K562 (cell line): ENCODE measurements around the gene JAKMIP1. TPM values are rescaled to one million over a fixed set of nuclear protein-coding genes. Genes with fewer than 3 reads are reported as not detected.

Experiments
- ATAC-seq: fragments of 200-7000 bp; cut with Tn5 transposase; 3 replicates; pipeline ENCODE4 v1.9.1; 2020; ENCODE audit warnings: moderate library complexity
- BruUV-seq: library from RNA; stranded (reverse); fragments of 400-500 nt; replicated peaks from 2 replicates; lab custom pipeline; 2021; lab: Mats Ljungman, UMichigan
- CTCF ChIA-PET: fragments of 300-600 bp; formaldehyde crosslinking; extraction: SDS; loops from one replicate; lab custom pipeline; 2021; ENCODE audit warnings: low intra/inter-chr PET ratio; lab: Yijun Ruan, JAX
- POLR2A ChIA-PET: fragments of 300-600, 350-650 bp; sonication (Branson Sonifier 250); formaldehyde crosslinking; extraction: SDS; loops from one replicate; lab custom pipeline; 2021; ENCODE audit warnings: antibody characterized with exemption, inconsistent platforms; lab: Yijun Ruan, JAX
- DNase-seq, 4 experiments: peaks; one replicate each; pipeline versions ENCODE4 v3.0.0 to v3.0.0-alpha.2; 2011 to 2018; ENCODE audit warnings: low spot score in 3 of 4, mixed read lengths in 3 of 4; ENCODE audit errors: extremely low read depth in 1 of 4
- FAIRE-seq: peaks from 2 replicates; lab custom pipeline; 2011; peaks lifted over from hg19 to GRCh38; lab: Jason Lieb, UNC
- H2AFZ ChIP-seq: 2 replicates; pipeline ENCODE4 v1.6.0; 2011; ENCODE audit warnings: low read depth, low read length, control low read depth, inconsistent platforms
- H3K27ac ChIP-seq: fragments of 200-600 bp; 3 replicates; pipeline ENCODE4 v1.8.0; 2011; ENCODE audit warnings: low read depth, mild to moderate bottlenecking, control low read depth, inconsistent platforms, low read length, moderate library complexity, mixed read lengths; ENCODE audit errors: extremely low read depth
- H3K27me3 ChIP-seq, 2 experiments: fragments of 300-600 bp in 1 of 2; 2 replicates in 1 of 2; 3 replicates in 1 of 2; pipeline versions ENCODE4 v1.6.0 to v1.8.0; 2011; ENCODE audit warnings: inconsistent platforms in 2 of 2, low read length in 2 of 2, mild to moderate bottlenecking in 1 of 2, mixed read lengths in 1 of 2, moderate library complexity in 1 of 2; ENCODE audit not compliant: control insufficient read depth in 2 of 2, insufficient read depth in 2 of 2
- H3K36me3 ChIP-seq: fragments of 300-600 bp; 3 replicates; pipeline ENCODE4 v1.8.0; 2011; ENCODE audit warnings: mild to moderate bottlenecking, low read length, inconsistent platforms; ENCODE audit not compliant: control insufficient read depth, insufficient read depth
- H3K4me1 ChIP-seq, 2 experiments: fragments of 200-600 bp in 1 of 2; replicated peaks in 1 of 2; 2 replicates in 1 of 2; 3 replicates in 1 of 2; pipeline versions ENCODE4 v1.5.1 to v1.8.0; 2011; ENCODE audit warnings: inconsistent platforms in 2 of 2, low read length in 2 of 2, mild to moderate bottlenecking in 1 of 2, mixed read lengths in 1 of 2, moderate library complexity in 1 of 2; ENCODE audit not compliant: control insufficient read depth in 2 of 2, insufficient read depth in 2 of 2
- H3K4me2 ChIP-seq: 2 replicates; pipeline ENCODE4 v1.6.1; 2011; ENCODE audit warnings: low read length, control low read depth, inconsistent platforms, mixed read lengths; ENCODE audit not compliant: insufficient read depth
- H3K4me3 ChIP-seq: fragments of 200-600 bp; sonication (generic), shearing (Covaris generic); 2 replicates; pipeline ENCODE4 v1.5.1; 2016; ENCODE audit warnings: control low read depth, inconsistent platforms
- H3K79me2 ChIP-seq: fragments of 200-600 bp; 3 replicates; pipeline ENCODE4 v1.8.0; 2011; ENCODE audit warnings: low read length, inconsistent platforms; ENCODE audit not compliant: control insufficient read depth, insufficient read depth
- H3K9ac ChIP-seq, 2 experiments: 2 replicates each; pipeline versions ENCODE4 v1.6.0 to v1.6.1; 2011; ENCODE audit warnings: low read depth in 2 of 2, low read length in 2 of 2, control low read depth in 1 of 2, inconsistent platforms in 1 of 2, mild to moderate bottlenecking in 1 of 2, mixed read lengths in 1 of 2; ENCODE audit not compliant: insufficient read depth in 1 of 2
- H3K9me1 ChIP-seq: one replicate; pipeline ENCODE4 v1.6.0; 2011; ENCODE audit warnings: inconsistent platforms, mild to moderate bottlenecking, low read length, moderate library complexity; ENCODE audit not compliant: control insufficient read depth, insufficient read depth
- H3K9me3 ChIP-seq: replicated peaks from 2 replicates; pipeline ENCODE4 v1.5.1; 2011; ENCODE audit warnings: low read depth, low read length, inconsistent platforms; ENCODE audit not compliant: control insufficient read depth, insufficient read depth
- H4K20me1 ChIP-seq: replicated peaks from 2 replicates; pipeline ENCODE4 v1.6.1; 2011; ENCODE audit warnings: low read length, inconsistent platforms, mixed read lengths; ENCODE audit not compliant: control insufficient read depth, insufficient read depth
- CBFB ChIP-seq: sonication (generic); formaldehyde crosslinking; IDR thresholded peaks from 2 replicates; pipeline ENCODE4 v1.4.0; 2020; ENCODE audit warnings: mild to moderate bottlenecking, missing genetic modification reagents
- CEBPB ChIP-seq: fragments of 450-650 bp; IDR thresholded peaks from 2 replicates; pipeline ENCODE4 v1.6.1; 2016; ENCODE audit warnings: missing genetic modification characterization, missing compliant biosample characterization
- EGR1 ChIP-seq: fragments of 450-650 bp; conservative IDR thresholded peaks from 2 replicates; pipeline ENCODE4 v1.6.1; 2017; ENCODE audit warnings: mild to moderate bottlenecking
- EP300 ChIP-seq: IDR thresholded peaks from 2 replicates; pipeline ENCODE4 v1.6.1; 2012; ENCODE audit warnings: low read length, improper control_type of control experiment
- FOXJ3 ChIP-seq: sonication (generic); formaldehyde crosslinking; IDR thresholded peaks from 2 replicates; pipeline ENCODE4 v1.4.0; 2020; ENCODE audit warnings: mild to moderate bottlenecking, missing genetic modification reagents
- POLR2H ChIP-seq: IDR thresholded peaks from 2 replicates; pipeline ENCODE4 v1.6.1; 2016; ENCODE audit warnings: missing genetic modification characterization, low read depth, mild to moderate bottlenecking, control low read depth, missing compliant biosample characterization, moderate library complexity
- PYGO2 ChIP-seq: fragments of 450-650 bp; IDR thresholded peaks from 2 replicates; pipeline ENCODE4 v1.6.1; 2016; ENCODE audit warnings: mild to moderate bottlenecking, missing genetic modification characterization, moderate library complexity, missing compliant biosample characterization
- ZBTB7A ChIP-seq: IDR thresholded peaks from 2 replicates; pipeline ENCODE4 v1.6.1; 2011; ENCODE audit warnings: low read depth, mild to moderate bottlenecking, low read length, moderate library complexity, borderline replicate concordance; ENCODE audit not compliant: control insufficient read depth
- ZC3H8 ChIP-seq: fragments of 450-650 bp; IDR thresholded peaks from 2 replicates; pipeline ENCODE4 v1.6.1; 2017
- ZKSCAN8 ChIP-seq: fragments of 200-800 bp; sonication (Bioruptor generic); IDR thresholded peaks from 2 replicates; pipeline ENCODE4 v1.6.1; 2016; ENCODE audit warnings: missing genetic modification characterization, missing compliant biosample characterization
- ZNF277 ChIP-seq: fragments of 250-450 bp; sonication (Bioruptor Pico); IDR thresholded peaks from 2 replicates; pipeline ENCODE4 v1.8.0; 2022; ENCODE audit warnings: inconsistent platforms, mild to moderate bottlenecking, moderate library complexity, borderline replicate concordance
- WGBS: fragments of 100-300 bp; shearing (Covaris generic); methylation state at CpG from one replicate; pipeline ENCODE4 v1.1.6; 2016; ENCODE audit warnings: low coverage, mixed read lengths; ENCODE audit not compliant: insufficient coverage; ENCODE audit errors: missing lambda C conversion rate; 5-methylcytosine and 5-hydroxymethylcytosine counted together
- in situ Hi-C: fragments of 300-500 bp; cut with MboI; formaldehyde crosslinking; loops from 4 replicates; pipeline ENCODE4 v1.15.0; 2018; ENCODE audit warnings: inconsistent platforms, mixed read lengths
- intact Hi-C: fragments of 100-400 bp; cut with micrococcal nuclease; formaldehyde crosslinking; loops from 2 replicates; pipeline ENCODE4 v1.14.2; 2022
- polyA plus RNA-seq, 8 experiments: library from polyadenylated mRNA; depleted of rRNA in 4 of 8; stranded (reverse) in 5 of 8; unstranded in 3 of 8; fragments of >200 nt; fragmentation: Nextera tagmentation in 2 of 8; fragmentation: Illumina TruSeq in 1 of 8; extraction: Ambion mirVana in 2 of 8; extraction: Trizol in 1 of 8; gene quantifications; 2 replicates each; pipeline versions ENCODE4 v1.2.1 to v1.2.3, GENCODE V29; 2011 to 2014; ENCODE audit warnings: inconsistent platforms in 1 of 8, missing spikeins in 1 of 8
- total RNA-seq, 7 experiments: library from RNA; depleted of rRNA in 6 of 7; stranded (reverse); fragments of >200 nt in 6 of 7; fragmentation: Illumina TruSeq in 2 of 7; extraction: Trizol in 2 of 7; gene quantifications; 2 replicates each; pipeline versions ENCODE4 v1.2.1 to v1.2.3, GENCODE V29; 2011 to 2021; ENCODE audit warnings: low replicate concordance in 1 of 7
- TF ChIP-seq, protein P1 (sequence below): fragments of 250-450 bp; sonication (Bioruptor Pico); IDR thresholded peaks from 2 replicates; pipeline ENCODE4 v1.5.0; 2020; ENCODE audit warnings: mild to moderate bottlenecking
- TF ChIP-seq, protein P2 (sequence below): fragments of 250-450 bp; sonication (Bioruptor Pico); IDR thresholded peaks from 2 replicates; pipeline ENCODE4 v1.4.0; 2020; ENCODE audit warnings: mild to moderate bottlenecking, moderate library complexity
- TF ChIP-seq, protein P3 (sequence below): sonication (generic); formaldehyde crosslinking; IDR thresholded peaks from 2 replicates; pipeline ENCODE4 v1.8.1; 2023; ENCODE audit warnings: mild to moderate bottlenecking, missing genetic modification reagents
- TF ChIP-seq, protein P4 (sequence below): fragments of 450-650 bp; IDR thresholded peaks from 2 replicates; pipeline ENCODE4 v1.6.1; 2017; ENCODE audit warnings: mild to moderate bottlenecking, moderate library complexity

JAKMIP1 gene
- total and polyA plus RNA-seq, 9 of the 15 experiments (the other 6 are each of a cell fraction or from before 2014, with no cell fraction given) = not detected

- FAIRE-seq = no peak
- DNase-seq = no peak
- Histone ChIP-seq H3K9me3 (no peaks in the 10 kb centered on the region), H3K27me3 (peaks cover 0 to 5% of the 10 kb centered on the region in 2 experiments; a peak in 1 of 5 replicates), H3K4me3 (no peak overlapping the region), H3K36me3 (no peaks in the 10 kb centered on the region), H3K27ac (no peak overlapping the region), H3K4me2 (no peak overlapping the region), H4K20me1 (no peaks in the 10 kb centered on the region), H3K79me2 (no peaks in the 10 kb centered on the region), H3K9me1 (no peaks in the 10 kb centered on the region), H3K9ac (no peak overlapping the region), H2AFZ (no peak overlapping the region), H3K4me1 (no peaks in the 10 kb centered on the region; a peak in 1 of 5 replicates)
- POLR2A ChIA-PET = interaction anchor here (0.5 kb wide), 1 partner anchor 302 kb away, joined by 3 read pairs; no protein-coding TSS in a partner anchor
- BruUV-seq = no TSS peak
- CTCF ChIA-PET = no interaction called here
- in situ Hi-C loops = no loop called here
- intact Hi-C loops = no loop called here
- ATAC-seq = no peak
- WGBS = 0% methylated on average over 8 of the region's 8 CpGs
- no peak for TF ChIP-seq POLR2H (tag)
- no peak for TF ChIP-seq ZC3H8
- TF ChIP-seq CBFB (CRISPR knock-in tag) = no peak
- no peak for TF ChIP-seq ZNF277
- no peak for TF ChIP-seq ZKSCAN8 (CRISPR knock-in tag)
- TF ChIP-seq CEBPB (tag) = no peak
- TF ChIP-seq, protein P1, sequence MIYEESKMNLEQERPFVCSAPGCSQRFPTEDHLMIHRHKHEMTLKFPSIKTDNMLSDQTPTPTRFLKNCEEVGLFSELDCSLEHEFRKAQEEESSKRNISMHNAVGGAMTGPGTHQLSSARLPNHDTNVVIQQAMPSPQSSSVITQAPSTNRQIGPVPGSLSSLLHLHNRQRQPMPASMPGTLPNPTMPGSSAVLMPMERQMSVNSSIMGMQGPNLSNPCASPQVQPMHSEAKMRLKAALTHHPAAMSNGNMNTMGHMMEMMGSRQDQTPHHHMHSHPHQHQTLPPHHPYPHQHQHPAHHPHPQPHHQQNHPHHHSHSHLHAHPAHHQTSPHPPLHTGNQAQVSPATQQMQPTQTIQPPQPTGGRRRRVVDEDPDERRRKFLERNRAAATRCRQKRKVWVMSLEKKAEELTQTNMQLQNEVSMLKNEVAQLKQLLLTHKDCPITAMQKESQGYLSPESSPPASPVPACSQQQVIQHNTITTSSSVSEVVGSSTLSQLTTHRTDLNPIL (CRISPR knock-in tag) = no peak
- TF ChIP-seq, protein P2, sequence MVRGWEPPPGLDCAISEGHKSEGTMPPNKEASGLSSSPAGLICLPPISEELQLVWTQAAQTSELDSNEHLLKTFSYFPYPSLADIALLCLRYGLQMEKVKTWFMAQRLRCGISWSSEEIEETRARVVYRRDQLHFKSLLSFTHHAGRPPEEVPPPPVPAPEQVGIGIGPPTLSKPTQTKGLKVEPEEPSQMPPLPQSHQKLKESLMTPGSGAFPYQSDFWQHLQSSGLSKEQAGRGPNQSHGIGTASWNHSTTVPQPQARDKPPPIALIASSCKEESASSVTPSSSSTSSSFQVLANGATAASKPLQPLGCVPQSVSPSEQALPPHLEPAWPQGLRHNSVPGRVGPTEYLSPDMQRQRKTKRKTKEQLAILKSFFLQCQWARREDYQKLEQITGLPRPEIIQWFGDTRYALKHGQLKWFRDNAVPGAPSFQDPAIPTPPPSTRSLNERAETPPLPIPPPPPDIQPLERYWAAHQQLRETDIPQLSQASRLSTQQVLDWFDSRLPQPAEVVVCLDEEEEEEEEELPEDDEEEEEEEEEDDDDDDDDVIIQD (CRISPR knock-in tag) = no peak
- no peak for TF ChIP-seq PYGO2 (tag)
- TF ChIP-seq, protein P3, sequence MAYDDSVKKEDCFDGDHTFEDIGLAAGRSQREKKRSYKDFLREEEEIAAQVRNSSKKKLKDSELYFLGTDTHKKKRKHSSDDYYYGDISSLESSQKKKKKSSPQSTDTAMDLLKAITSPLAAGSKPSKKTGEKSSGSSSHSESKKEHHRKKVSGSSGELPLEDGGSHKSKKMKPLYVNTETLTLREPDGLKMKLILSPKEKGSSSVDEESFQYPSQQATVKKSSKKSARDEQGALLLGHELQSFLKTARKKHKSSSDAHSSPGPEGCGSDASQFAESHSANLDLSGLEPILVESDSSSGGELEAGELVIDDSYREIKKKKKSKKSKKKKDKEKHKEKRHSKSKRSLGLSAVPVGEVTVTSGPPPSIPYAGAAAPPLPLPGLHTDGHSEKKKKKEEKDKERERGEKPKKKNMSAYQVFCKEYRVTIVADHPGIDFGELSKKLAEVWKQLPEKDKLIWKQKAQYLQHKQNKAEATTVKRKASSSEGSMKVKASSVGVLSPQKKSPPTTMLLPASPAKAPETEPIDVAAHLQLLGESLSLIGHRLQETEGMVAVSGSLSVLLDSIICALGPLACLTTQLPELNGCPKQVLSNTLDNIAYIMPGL (CRISPR knock-in tag) = no peak
- TF ChIP-seq FOXJ3 = no peak
- TF ChIP-seq EGR1 = no peak
- TF ChIP-seq ZBTB7A = no peak
- no peak for TF ChIP-seq EP300
- TF ChIP-seq, protein P4, sequence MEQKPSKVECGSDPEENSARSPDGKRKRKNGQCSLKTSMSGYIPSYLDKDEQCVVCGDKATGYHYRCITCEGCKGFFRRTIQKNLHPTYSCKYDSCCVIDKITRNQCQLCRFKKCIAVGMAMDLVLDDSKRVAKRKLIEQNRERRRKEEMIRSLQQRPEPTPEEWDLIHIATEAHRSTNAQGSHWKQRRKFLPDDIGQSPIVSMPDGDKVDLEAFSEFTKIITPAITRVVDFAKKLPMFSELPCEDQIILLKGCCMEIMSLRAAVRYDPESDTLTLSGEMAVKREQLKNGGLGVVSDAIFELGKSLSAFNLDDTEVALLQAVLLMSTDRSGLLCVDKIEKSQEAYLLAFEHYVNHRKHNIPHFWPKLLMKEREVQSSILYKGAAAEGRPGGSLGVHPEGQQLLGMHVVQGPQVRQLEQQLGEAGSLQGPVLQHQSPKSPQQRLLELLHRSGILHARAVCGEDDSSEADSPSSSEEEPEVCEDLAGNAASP = no peak
Measured at GRCh38 chr4:6142935-6143602, 57.3 kb downstream of the JAKMIP1 start.
